ENCODE measurements around the gene CNTN5. TPM values are rescaled to one million over a fixed set of nuclear protein-coding genes. Genes with fewer than 3 reads are reported as not detected.

Gene CNTN5
- total and polyA plus RNA-seq, 10 of the 15 experiments (the other 5 are each of a cell fraction or from before 2014, with no cell fraction given): 0.01 TPM; not detected in 9

GRCh38 chr11:99256614-99257013 is 235.9 kb downstream of the CNTN5 start:
- SMC1A ChIA-PET (ENCODE audit: uncharacterized antibody, unreplicated experiment): no interaction called here
- TF ChIP-seq NRF1 (conservative IDR thresholded peaks at IDR 0.05; ENCODE audit: low read depth, low read length): no peak
- TF ChIP-seq SUPT20H (IDR thresholded peaks at IDR 0.05; ENCODE audit: borderline replicate concordance, control insufficient read depth, low read depth, low read length): no peak
- TF ChIP-seq, protein P1, sequence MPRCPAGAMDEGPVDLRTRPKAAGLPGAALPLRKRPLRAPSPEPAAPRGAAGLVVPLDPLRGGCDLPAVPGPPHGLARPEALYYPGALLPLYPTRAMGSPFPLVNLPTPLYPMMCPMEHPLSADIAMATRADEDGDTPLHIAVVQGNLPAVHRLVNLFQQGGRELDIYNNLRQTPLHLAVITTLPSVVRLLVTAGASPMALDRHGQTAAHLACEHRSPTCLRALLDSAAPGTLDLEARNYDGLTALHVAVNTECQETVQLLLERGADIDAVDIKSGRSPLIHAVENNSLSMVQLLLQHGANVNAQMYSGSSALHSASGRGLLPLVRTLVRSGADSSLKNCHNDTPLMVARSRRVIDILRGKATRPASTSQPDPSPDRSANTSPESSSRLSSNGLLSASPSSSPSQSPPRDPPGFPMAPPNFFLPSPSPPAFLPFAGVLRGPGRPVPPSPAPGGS (IDR thresholded peaks at IDR 0.05; ENCODE audit: borderline replicate concordance, insufficient read depth, low read depth, low read length, poor library complexity, severe bottlenecking): no peak
- TF ChIP-seq TBL1XR1 (IDR thresholded peaks at IDR 0.05; ENCODE audit: low read depth, low read length): no peak
- no peak for TF ChIP-seq ZBTB4 (CRISPR knock-in tag; IDR thresholded peaks at IDR 0.05)
- TF ChIP-seq SPI1 (IDR thresholded peaks at IDR 0.05; ENCODE audit: borderline replicate concordance, insufficient read depth, low read depth, low read length): no peak
- no peak for TF ChIP-seq CBFB (IDR thresholded peaks at IDR 0.05; ENCODE audit: low read depth)
- no peak for TF ChIP-seq SMARCA5 (IDR thresholded peaks at IDR 0.05)
- TF ChIP-seq ZNF207 (IDR thresholded peaks at IDR 0.05; ENCODE audit: borderline replicate concordance): no peak
- TF ChIP-seq SMAD1 (IDR thresholded peaks at IDR 0.05; ENCODE audit: low read depth, partially characterized antibody): no peak
- TF ChIP-seq CREM (IDR thresholded peaks at IDR 0.05; ENCODE audit: low read depth): no peak
- TF ChIP-seq, protein P2, sequence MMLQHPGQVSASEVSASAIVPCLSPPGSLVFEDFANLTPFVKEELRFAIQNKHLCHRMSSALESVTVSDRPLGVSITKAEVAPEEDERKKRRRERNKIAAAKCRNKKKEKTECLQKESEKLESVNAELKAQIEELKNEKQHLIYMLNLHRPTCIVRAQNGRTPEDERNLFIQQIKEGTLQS (IDR thresholded peaks at IDR 0.05; ENCODE audit: borderline replicate concordance, extremely low read depth, low read depth, low read length): no peak
- no peak for TF ChIP-seq ELK1 (IDR thresholded peaks at IDR 0.05; ENCODE audit: low read depth, low read length)
- TF ChIP-seq, protein P3, sequence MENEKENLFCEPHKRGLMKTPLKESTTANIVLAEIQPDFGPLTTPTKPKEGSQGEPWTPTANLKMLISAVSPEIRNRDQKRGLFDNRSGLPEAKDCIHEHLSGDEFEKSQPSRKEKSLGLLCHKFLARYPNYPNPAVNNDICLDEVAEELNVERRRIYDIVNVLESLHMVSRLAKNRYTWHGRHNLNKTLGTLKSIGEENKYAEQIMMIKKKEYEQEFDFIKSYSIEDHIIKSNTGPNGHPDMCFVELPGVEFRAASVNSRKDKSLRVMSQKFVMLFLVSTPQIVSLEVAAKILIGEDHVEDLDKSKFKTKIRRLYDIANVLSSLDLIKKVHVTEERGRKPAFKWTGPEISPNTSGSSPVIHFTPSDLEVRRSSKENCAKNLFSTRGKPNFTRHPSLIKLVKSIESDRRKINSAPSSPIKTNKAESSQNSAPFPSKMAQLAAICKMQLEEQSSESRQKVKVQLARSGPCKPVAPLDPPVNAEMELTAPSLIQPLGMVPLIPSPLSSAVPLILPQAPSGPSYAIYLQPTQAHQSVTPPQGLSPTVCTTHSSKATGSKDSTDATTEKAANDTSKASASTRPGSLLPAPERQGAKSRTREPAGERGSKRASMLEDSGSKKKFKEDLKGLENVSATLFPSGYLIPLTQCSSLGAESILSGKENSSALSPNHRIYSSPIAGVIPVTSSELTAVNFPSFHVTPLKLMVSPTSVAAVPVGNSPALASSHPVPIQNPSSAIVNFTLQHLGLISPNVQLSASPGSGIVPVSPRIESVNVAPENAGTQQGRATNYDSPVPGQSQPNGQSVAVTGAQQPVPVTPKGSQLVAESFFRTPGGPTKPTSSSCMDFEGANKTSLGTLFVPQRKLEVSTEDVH (IDR thresholded peaks at IDR 0.05; ENCODE audit: low read depth, partially characterized antibody): no peak
- TF ChIP-seq ZNF384 (IDR thresholded peaks at IDR 0.05; ENCODE audit: borderline replicate concordance, low read depth, low read length): no peak
- no peak for TF ChIP-seq GABPA (IDR thresholded peaks at IDR 0.05; ENCODE audit: low read depth)

More at GRCh38 chr11:99256614-99257013, 235.9 kb downstream of the CNTN5 start:
- H2AFZ ChIP-seq (ENCODE audit: control insufficient read depth, low read depth, low read length): no peak overlapping the region
- no peak for DNase-seq (ENCODE audit: low read depth, low spot score)
- no peak for ATAC-seq
- no peaks in the 10 kb centered on the region for H3K27me3 ChIP-seq (replicated peaks in 1 of 2; ENCODE audit: control insufficient read depth in 2 of 2, insufficient read depth in 2 of 2, low read length in 1 of 2)
- FAIRE-seq: no peak
- no peak overlapping the region for H3K4me3 ChIP-seq
- no peaks in the 10 kb centered on the region for H3K79me2 ChIP-seq (ENCODE audit: control insufficient read depth, insufficient read depth, low read length)
- 100% methylated on average over 1 of the region's 1 CpG for WGBS (ENCODE audit: insufficient coverage, insufficient replicate concordance, low lambda C conversion rate, missing lambda C conversion rate)
- H3K4me2 ChIP-seq (ENCODE audit: control insufficient read depth, insufficient read depth): no peak overlapping the region
- no peak overlapping the region for H3K9ac ChIP-seq (ENCODE audit: control insufficient read depth, insufficient read depth, low read length)
- H3K27ac ChIP-seq (ENCODE audit: control insufficient read depth, insufficient read depth): no peak overlapping the region
- no peaks in the 10 kb centered on the region for H3K9me3 ChIP-seq (replicated peaks; ENCODE audit: control insufficient read depth, insufficient read depth, low read length)
- ChIA-PET RAD21 (ENCODE audit: unreplicated experiment) (no interaction called here), CTCF (no interaction called here), POLR2A (no interaction called here)
- no TSS peak for BruUV-seq (replicated peaks)
- in situ Hi-C loops (cut with MboI) (no loop called here), intact Hi-C loops (cut with micrococcal nuclease; ENCODE audit: unreplicated experiment) (no loop called here)
- H4K20me1 ChIP-seq (ENCODE audit: control insufficient read depth, insufficient read depth): no peaks in the 10 kb centered on the region
- no peaks in the 10 kb centered on the region for H3K4me1 ChIP-seq (ENCODE audit: control insufficient read depth, insufficient read depth, low read length)
- H3K36me3 ChIP-seq (ENCODE audit: control insufficient read depth in 2 of 2, insufficient read depth in 2 of 2, low read length in 1 of 2): no peaks in the 10 kb centered on the region
